Measurements from ENCODE around the gene PON3. TPM values are rescaled to one million over a fixed set of nuclear protein-coding genes. Genes with fewer than 3 reads are reported as not detected.

The PON3 gene
- 0.82 TPM in 1 of 2 replicates, not detected in the other for total RNA-seq (ENCODE audit: low replicate concordance)

DNA sequence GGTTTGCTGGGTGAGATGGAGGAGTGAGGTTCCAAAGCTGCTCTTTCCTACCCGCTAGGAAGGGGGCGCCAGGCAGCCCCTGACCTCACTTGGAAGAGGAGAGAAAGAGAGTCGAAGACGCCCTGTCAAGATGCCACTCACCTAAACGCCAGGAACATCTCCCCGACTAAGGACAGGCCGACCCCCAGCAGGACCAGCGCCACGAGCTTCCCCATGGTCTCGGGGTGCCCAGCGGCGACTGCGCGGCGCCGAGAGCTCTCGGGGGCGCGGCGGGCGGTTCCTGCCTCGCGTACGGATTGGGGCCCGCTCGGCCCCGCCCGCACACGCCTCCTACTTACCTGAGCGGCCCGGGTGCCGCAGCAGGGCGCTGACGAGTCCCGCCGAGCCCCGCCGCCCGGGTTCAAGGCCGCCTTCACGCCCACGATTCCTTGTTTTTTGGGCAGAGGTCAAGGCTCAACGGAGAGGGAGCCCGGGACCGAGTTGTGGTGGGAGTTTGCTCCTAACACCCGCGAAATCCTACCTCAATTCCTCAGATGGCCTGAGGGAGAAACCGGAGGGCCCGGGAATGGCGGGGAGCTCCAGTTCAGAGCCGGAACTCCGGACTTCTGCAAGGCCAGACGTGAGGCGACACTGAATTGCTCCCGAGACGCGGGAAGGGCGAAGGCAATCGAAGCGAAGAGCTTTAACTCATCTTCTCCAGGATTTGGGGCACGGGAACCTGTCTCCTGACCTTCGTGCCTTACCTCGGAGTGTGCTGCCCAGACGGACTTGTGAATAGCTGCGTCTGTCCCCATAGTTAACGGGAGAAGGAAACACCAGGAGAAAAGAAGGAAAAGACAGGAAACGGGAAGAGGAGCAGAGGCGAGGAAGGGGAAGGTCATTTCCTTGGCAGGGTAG, at the start of gene PON3:
PON3 (minus strand) TSS at position 240 of the 897 bp plus-strand sequence; CDS start at position 215, 25 bp downstream.
- no peak for DNase-seq (ENCODE audit: low read depth)
- H3K4me3 ChIP-seq (ENCODE audit: low read depth, low read length), result peak within 1 kb of the TSS; percentile 35
- TF ChIP-seq CTCF (IDR thresholded peaks at IDR 0.05; ENCODE audit: insufficient read depth, low read length), result no peak

- no peak for TF ChIP-seq CTCF (IDR thresholded peaks at IDR 0.05; ENCODE audit: insufficient read depth, low read length)
- no peak for DNase-seq (ENCODE audit: low read depth)
These were observed 48.6 kb upstream of the PON3 start for GRCh38 chr7:95444796-95445195.

DNA sequence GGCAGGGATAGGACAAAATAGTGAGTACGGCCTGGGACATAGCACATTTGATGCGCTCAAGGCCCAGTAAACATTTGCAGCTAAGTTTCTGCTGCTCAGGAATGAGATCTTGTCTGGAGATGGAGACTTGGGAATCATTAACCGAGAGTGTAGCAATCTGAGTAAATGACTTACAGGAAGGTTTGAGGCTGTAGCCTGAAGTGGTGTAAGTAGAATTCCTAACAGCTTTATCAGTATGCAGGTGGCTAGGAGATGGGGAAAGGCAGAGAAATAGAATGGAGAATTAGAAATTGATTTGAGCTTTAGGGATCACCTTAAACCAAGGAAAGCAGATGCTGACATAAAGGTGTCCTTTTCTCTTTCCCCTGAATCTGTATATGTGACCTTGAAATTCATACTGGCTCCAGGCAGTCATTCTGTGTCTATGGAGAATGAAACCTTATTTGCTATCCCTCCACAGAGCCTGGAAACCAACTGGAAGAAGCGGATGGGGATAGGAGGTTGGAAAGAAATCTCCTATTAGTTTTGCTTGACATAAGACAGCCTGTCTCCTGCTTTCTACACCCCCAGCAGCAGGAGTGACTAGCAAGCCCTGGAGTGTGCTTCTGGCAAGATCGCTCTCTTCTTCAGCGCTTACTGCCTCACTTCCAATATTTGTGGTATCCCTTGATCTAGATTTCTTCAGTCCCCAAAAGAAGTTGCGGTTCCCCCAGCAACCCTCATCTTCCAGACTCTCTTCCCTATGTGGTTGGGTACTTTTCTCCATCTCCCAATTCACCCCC, 45.1 kb upstream of the PON3 start:
- DNase-seq (ENCODE audit: low read depth), result no peak
- no peak overlapping the region for H3K4me3 ChIP-seq (ENCODE audit: low read depth, low read length)
- TF ChIP-seq CTCF (IDR thresholded peaks at IDR 0.05; ENCODE audit: insufficient read depth, low read length), result no peak

More at GRCh38 chr7:95444796-95445195, 48.6 kb upstream of the PON3 start:
- no peak overlapping the region for H3K4me3 ChIP-seq (ENCODE audit: low read depth, low read length)

DNA sequence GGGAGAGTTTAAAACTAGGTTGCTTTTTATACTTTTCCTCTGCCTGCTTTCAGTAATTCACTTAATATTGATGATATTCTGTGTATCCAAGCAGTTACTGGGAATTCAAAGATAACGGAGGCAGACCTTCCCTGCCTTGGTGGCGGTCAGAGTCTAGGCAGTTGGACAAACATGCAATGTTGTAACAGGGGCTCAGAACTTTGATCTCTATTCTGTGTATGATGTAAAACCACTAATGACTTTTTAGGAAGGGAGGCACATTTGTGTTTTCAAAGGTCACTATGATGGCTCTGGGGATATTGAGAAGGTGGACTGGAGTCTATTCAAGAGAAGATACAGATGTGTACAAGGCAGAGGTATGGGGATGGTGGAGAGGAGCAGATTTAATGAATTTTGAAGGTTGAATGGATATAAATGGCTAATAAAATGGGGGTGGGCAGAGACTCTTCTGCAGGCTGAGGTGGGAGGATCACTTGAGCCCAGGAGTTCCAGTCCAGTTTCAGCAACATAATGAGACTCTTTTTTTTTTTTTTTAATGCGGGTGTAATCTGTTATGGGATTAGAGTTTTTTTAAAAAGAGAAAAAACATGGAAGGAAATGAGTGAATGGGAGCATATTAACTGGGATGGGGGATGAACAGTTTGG, 44.3 kb upstream of the PON3 start:
- TF ChIP-seq CTCF (IDR thresholded peaks at IDR 0.05; ENCODE audit: insufficient read depth, low read length), result no peak
- DNase-seq (ENCODE audit: low read depth), result no peak
- no peak overlapping the region for H3K4me3 ChIP-seq (ENCODE audit: low read depth, low read length)

GRCh38 chr7:95436407-95436806, 40.2 kb upstream of the PON3 start:
- no peak for DNase-seq (ENCODE audit: low read depth)

More at GRCh38 chr7:95436407-95436806, 40.2 kb upstream of the PON3 start:
- TF ChIP-seq CTCF (IDR thresholded peaks at IDR 0.05; ENCODE audit: insufficient read depth, low read length), result no peak
- H3K4me3 ChIP-seq (ENCODE audit: low read depth, low read length), result no peak overlapping the region

Data from fibroblast of the aortic adventitia (primary cell).